ENCODE measurements around the gene NAALADL2. TPM values are rescaled to one million over a fixed set of nuclear protein-coding genes. Genes with fewer than 3 reads are reported as not detected.

Gene NAALADL2
- polyA plus RNA-seq, 2 of the 4 experiments (the other 2 are of a cell fraction) = 0.09 to 0.28 TPM

DNA sequence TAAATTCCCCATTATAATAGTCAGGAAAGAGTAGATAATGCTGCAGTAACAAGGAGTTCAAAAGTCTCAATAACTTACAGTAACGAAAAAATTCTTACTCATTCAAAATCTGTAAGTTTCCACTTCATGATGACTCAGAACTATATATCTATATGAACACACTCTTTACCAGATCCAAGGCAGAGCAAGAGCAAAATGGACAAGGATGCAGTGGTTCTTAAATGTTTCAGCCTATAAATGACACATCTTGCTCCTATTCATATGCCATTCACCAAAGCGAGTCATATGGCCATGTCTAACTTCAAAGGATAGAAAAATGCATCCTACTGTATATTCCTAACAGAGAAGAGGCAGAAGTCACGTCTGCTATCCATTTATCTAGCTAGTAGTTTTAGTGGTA, 787.7 kb downstream of the NAALADL2 start:
- POLR2A ChIA-PET = no interaction called here

DNA sequence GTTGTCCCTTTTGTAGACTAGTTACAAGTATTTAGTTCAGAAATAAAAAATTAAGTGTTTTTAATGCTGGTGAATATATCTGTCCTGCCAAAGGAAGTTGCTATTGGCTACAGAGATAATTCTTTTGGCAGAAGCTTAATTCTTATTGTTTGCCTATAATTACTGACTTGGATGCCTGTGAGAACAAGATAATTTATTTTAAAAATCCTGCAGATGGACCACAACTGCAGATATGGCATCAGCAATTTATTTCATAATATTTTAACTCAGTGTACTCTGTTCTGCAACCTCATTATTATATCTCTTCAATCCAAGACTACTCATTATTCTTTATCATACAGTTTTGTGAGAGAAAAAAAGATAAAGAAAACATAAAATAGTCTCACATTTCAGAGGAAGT, 789.8 kb downstream of the NAALADL2 start:
- no peak for ATAC-seq
- ChIA-PET CTCF (no interaction called here), POLR2A (no interaction called here)
- Histone ChIP-seq H3K4me2 (no peak overlapping the region), H3K4me3 (no peak overlapping the region), H3K4me1 (no peaks in the 10 kb centered on the region), H3K9me3 (no peaks in the 10 kb centered on the region), H3K27ac (no peak overlapping the region)
- no peak for DNase-seq (ENCODE audit: low read depth in 1 of 2, low spot score in 1 of 2)
- no peak for FAIRE-seq
- TF ChIP-seq EP300 (IDR thresholded peaks at IDR 0.05) (no peak), KDM1A (IDR thresholded peaks at IDR 0.05; ENCODE audit: low read depth) (no peak), CBX2 (IDR thresholded peaks at IDR 0.05; ENCODE audit: borderline replicate concordance, low read depth) (no peak), HEYL (CRISPR knock-in tag; IDR thresholded peaks at IDR 0.05) (no peak), ZNF302 (CRISPR knock-in tag; IDR thresholded peaks at IDR 0.05) (no peak), NFE2L2 (conservative IDR thresholded peaks at IDR 0.05; ENCODE audit: low read length) (no peak), CEBPB (IDR thresholded peaks at IDR 0.05) (no peak), SREBF2 (IDR thresholded peaks at IDR 0.05) (no peak), ZFP36 (IDR thresholded peaks at IDR 0.05; ENCODE audit: borderline replicate concordance, partially characterized antibody) (no peak), SMC3 (IDR thresholded peaks at IDR 0.05) (no peak), MAFK (IDR thresholded peaks at IDR 0.05; ENCODE audit: partially characterized antibody) (no peak), POLR2A (IDR thresholded peaks at IDR 0.05; ENCODE audit: low read length) (no peak), TP53 (CRISPR knock-in tag; IDR thresholded peaks at IDR 0.05) (no peak)
- TF ChIP-seq, protein P1, sequence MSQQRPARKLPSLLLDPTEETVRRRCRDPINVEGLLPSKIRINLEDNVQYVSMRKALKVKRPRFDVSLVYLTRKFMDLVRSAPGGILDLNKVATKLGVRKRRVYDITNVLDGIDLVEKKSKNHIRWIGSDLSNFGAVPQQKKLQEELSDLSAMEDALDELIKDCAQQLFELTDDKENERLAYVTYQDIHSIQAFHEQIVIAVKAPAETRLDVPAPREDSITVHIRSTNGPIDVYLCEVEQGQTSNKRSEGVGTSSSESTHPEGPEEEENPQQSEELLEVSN (IDR thresholded peaks at IDR 0.05; ENCODE audit: borderline replicate concordance, low read depth) = no peak

More for the DNA sequence above, 787.7 kb downstream of the NAALADL2 start:
- Histone ChIP-seq H3K4me3 (no peak overlapping the region), H3K27ac (no peak overlapping the region), H3K4me1 (no peaks in the 10 kb centered on the region), H3K4me2 (no peak overlapping the region), H3K9me3 (no peaks in the 10 kb centered on the region)
- no peak for DNase-seq (ENCODE audit: low read depth in 1 of 2, low spot score in 1 of 2)
- ATAC-seq = no peak
- CTCF ChIA-PET = no interaction called here
- WGBS (ENCODE audit: missing lambda C conversion rate) = 14% methylated on average over 3 of the region's 3 CpGs
- TF ChIP-seq MAFK (IDR thresholded peaks at IDR 0.05; ENCODE audit: partially characterized antibody) (no peak), CHD2 (IDR thresholded peaks at IDR 0.05; ENCODE audit: low read length, partially characterized antibody) (no peak), NFE2L2 (conservative IDR thresholded peaks at IDR 0.05; ENCODE audit: low read length) (no peak), HOXB5 (CRISPR knock-in tag; IDR thresholded peaks at IDR 0.05) (no peak)
- no peak for FAIRE-seq

DNA sequence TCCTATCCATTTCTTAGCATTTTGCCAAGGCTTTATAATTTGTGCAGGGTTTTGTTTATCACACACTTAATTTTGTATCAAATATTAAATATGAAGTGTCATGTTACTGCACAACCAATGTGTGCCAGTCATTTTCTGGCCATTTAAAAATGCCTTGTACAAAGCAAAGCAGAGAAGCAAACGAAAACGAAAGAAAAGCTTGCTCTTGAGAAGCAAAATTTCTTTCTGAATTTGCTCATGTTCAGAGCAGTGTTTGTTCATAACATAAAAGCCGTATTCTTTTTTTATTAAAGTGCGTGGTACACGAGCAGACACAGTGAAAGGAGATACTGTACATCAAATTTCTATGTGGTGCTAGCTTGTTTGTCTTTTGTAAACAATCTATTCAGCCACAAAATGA, 792.6 kb downstream of the NAALADL2 start:
- no peak for DNase-seq (ENCODE audit: low read depth in 1 of 2, low spot score in 1 of 2)
- ChIA-PET CTCF (no interaction called here), POLR2A (no interaction called here)
- Histone ChIP-seq H3K27ac (no peak overlapping the region), H3K4me2 (no peak overlapping the region), H3K4me1 (no peaks in the 10 kb centered on the region), H3K4me3 (no peak overlapping the region), H3K9me3 (no peaks in the 10 kb centered on the region)
- WGBS (ENCODE audit: missing lambda C conversion rate) = 17% methylated on average over 5 of the region's 5 CpGs
- no peak for FAIRE-seq
- no peak for ATAC-seq
- TF ChIP-seq, protein P2, sequence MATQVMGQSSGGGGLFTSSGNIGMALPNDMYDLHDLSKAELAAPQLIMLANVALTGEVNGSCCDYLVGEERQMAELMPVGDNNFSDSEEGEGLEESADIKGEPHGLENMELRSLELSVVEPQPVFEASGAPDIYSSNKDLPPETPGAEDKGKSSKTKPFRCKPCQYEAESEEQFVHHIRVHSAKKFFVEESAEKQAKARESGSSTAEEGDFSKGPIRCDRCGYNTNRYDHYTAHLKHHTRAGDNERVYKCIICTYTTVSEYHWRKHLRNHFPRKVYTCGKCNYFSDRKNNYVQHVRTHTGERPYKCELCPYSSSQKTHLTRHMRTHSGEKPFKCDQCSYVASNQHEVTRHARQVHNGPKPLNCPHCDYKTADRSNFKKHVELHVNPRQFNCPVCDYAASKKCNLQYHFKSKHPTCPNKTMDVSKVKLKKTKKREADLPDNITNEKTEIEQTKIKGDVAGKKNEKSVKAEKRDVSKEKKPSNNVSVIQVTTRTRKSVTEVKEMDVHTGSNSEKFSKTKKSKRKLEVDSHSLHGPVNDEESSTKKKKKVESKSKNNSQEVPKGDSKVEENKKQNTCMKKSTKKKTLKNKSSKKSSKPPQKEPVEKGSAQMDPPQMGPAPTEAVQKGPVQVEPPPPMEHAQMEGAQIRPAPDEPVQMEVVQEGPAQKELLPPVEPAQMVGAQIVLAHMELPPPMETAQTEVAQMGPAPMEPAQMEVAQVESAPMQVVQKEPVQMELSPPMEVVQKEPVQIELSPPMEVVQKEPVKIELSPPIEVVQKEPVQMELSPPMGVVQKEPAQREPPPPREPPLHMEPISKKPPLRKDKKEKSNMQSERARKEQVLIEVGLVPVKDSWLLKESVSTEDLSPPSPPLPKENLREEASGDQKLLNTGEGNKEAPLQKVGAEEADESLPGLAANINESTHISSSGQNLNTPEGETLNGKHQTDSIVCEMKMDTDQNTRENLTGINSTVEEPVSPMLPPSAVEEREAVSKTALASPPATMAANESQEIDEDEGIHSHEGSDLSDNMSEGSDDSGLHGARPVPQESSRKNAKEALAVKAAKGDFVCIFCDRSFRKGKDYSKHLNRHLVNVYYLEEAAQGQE (IDR thresholded peaks at IDR 0.05) = no peak
- TF ChIP-seq EHF (CRISPR knock-in tag; IDR thresholded peaks at IDR 0.05) (no peak), TFCP2L1 (CRISPR knock-in tag; IDR thresholded peaks at IDR 0.05) (no peak), ZFP36 (IDR thresholded peaks at IDR 0.05; ENCODE audit: borderline replicate concordance, partially characterized antibody) (no peak), TP53 (CRISPR knock-in tag; IDR thresholded peaks at IDR 0.05) (no peak), KDM5A (IDR thresholded peaks at IDR 0.05) (no peak), HOXA7 (CRISPR knock-in tag; IDR thresholded peaks at IDR 0.05) (no peak), MAZ (IDR thresholded peaks at IDR 0.05; ENCODE audit: borderline replicate concordance, low read depth, low read length) (no peak), PHF8 (IDR thresholded peaks at IDR 0.05; ENCODE audit: borderline replicate concordance, low read depth) (no peak), CEBPB (IDR thresholded peaks at IDR 0.05) (no peak), KDM1A (IDR thresholded peaks at IDR 0.05; ENCODE audit: low read depth) (no peak), RNF2 (IDR thresholded peaks at IDR 0.05; ENCODE audit: borderline replicate concordance, low read depth) (no peak), HDAC2 (IDR thresholded peaks at IDR 0.05) (no peak)
- TF ChIP-seq, protein P3, sequence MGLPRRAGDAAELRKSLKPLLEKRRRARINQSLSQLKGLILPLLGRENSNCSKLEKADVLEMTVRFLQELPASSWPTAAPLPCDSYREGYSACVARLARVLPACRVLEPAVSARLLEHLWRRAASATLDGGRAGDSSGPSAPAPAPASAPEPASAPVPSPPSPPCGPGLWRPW (IDR thresholded peaks at IDR 0.05) = no peak
- TF ChIP-seq, protein P4, sequence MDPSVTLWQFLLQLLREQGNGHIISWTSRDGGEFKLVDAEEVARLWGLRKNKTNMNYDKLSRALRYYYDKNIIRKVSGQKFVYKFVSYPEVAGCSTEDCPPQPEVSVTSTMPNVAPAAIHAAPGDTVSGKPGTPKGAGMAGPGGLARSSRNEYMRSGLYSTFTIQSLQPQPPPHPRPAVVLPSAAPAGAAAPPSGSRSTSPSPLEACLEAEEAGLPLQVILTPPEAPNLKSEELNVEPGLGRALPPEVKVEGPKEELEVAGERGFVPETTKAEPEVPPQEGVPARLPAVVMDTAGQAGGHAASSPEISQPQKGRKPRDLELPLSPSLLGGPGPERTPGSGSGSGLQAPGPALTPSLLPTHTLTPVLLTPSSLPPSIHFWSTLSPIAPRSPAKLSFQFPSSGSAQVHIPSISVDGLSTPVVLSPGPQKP (IDR thresholded peaks at IDR 0.05; ENCODE audit: low read depth, low read length) = no peak
- TF ChIP-seq, protein P5, sequence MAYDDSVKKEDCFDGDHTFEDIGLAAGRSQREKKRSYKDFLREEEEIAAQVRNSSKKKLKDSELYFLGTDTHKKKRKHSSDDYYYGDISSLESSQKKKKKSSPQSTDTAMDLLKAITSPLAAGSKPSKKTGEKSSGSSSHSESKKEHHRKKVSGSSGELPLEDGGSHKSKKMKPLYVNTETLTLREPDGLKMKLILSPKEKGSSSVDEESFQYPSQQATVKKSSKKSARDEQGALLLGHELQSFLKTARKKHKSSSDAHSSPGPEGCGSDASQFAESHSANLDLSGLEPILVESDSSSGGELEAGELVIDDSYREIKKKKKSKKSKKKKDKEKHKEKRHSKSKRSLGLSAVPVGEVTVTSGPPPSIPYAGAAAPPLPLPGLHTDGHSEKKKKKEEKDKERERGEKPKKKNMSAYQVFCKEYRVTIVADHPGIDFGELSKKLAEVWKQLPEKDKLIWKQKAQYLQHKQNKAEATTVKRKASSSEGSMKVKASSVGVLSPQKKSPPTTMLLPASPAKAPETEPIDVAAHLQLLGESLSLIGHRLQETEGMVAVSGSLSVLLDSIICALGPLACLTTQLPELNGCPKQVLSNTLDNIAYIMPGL (CRISPR knock-in tag; IDR thresholded peaks at IDR 0.05; ENCODE audit: borderline replicate concordance) = no peak

Data from A549 (cell line).